H54 (cell line): ENCODE results near the gene NKD2.
"Not testable (repeated sequence)": the region's sequence is repeated elsewhere in the genome, so short reads cannot be mapped to it uniquely, and the experiment has no call there.

ENCODE experiments used
- DNase-seq: peaks from one replicate; pipeline ENCODE4 v3.0.0; 2011; ENCODE audit warnings: low spot score, mixed read lengths; ENCODE audit not compliant: insufficient read length
- FAIRE-seq: peaks from 3 replicates; lab custom pipeline; 2011; peaks lifted over from hg19 to GRCh38; lab: Jason Lieb, UNC
- POLR2A ChIP-seq: IDR thresholded peaks from 2 replicates; pipeline ENCODE4 v1.6.1; 2011; ENCODE audit warnings: low read depth, mild to moderate bottlenecking, low read length

NKD2 gene

GRCh38 chr5:1000329-1000728 lies 8.3 kb upstream of the NKD2 start:
- no peak for DNase-seq
- FAIRE-seq, result no peak
- no peak for TF ChIP-seq POLR2A

- FAIRE-seq, DNase-seq: not testable (repeated sequence)
Measured at GRCh38 chr5:1000831-1001230, 7.8 kb upstream of the NKD2 start.

- FAIRE-seq, result no peak
- no peak for DNase-seq
Measured at GRCh38 chr5:1001406-1002270, 7.0 kb upstream of the NKD2 start.

GRCh38 chr5:1002271-1002546 lies 6.4 kb upstream of the NKD2 start:
- DNase-seq, result no peak
- TF ChIP-seq POLR2A, result no peak

More at GRCh38 chr5:1001406-1002270, 7.0 kb upstream of the NKD2 start:
- TF ChIP-seq POLR2A, result no peak

GRCh38 chr5:1002836-1003235 lies 5.8 kb upstream of the NKD2 start:
- no peak for TF ChIP-seq POLR2A
- no peak for DNase-seq
- FAIRE-seq, result no peak

More at GRCh38 chr5:1002271-1002546, 6.4 kb upstream of the NKD2 start:
- no peak for FAIRE-seq

GRCh38 chr5:1003296-1003937 lies 5.2 kb upstream of the NKD2 start:
- FAIRE-seq, result no peak
- no peak for DNase-seq
- TF ChIP-seq POLR2A, result no peak

- no peak for FAIRE-seq
- DNase-seq, result no peak
- no peak for TF ChIP-seq POLR2A
Measured at GRCh38 chr5:1004461-1005248, 3.9 kb upstream of the NKD2 start.

- TF ChIP-seq POLR2A, result no peak
- no peak for DNase-seq
- FAIRE-seq, result no peak
Measured at GRCh38 chr5:1005249-1005851, 3.3 kb upstream of the NKD2 start.

- no peak for TF ChIP-seq POLR2A
- FAIRE-seq (no peak), DNase-seq (no peak)
Measured at GRCh38 chr5:1005904-1006655, 2.5 kb upstream of the NKD2 start.

- DNase-seq, result no peak
- FAIRE-seq, result no peak
- TF ChIP-seq POLR2A, result no peak
Measured at GRCh38 chr5:1006656-1007071, 1.9 kb upstream of the NKD2 start.

GRCh38 chr5:1007221-1007680 lies 1.4 kb upstream of the NKD2 start:
- DNase-seq, result no peak
- TF ChIP-seq POLR2A, result no peak
- no peak for FAIRE-seq

GRCh38 chr5:1007681-1008450 lies 736 bp upstream of the NKD2 start:
- TF ChIP-seq POLR2A, result no peak
- no peak for DNase-seq
- no peak for FAIRE-seq
